ENCODE data around the gene OR5B12. TPM values are rescaled to one million over a fixed set of nuclear protein-coding genes. Genes with fewer than 3 reads are reported as not detected.

Gene OR5B12
- total and polyA plus RNA-seq, 12 donors: not detected

GRCh38 chr11:58471892-58472291 is 29.9 kb upstream of the OR5B12 start:
- Histone ChIP-seq H3K4me3 (no peak overlapping the region), H3K4me1 (replicated peaks in 1 of 2) (no peaks in the 10 kb centered on the region), H3K27ac (no peak overlapping the region), H3K36me3 (replicated peaks in 1 of 2) (no peaks in the 10 kb centered on the region), H3K27me3 (no peaks in the 10 kb centered on the region), H3K9me3 (replicated peaks in 1 of 3) (no peaks in the 10 kb centered on the region)
- intact Hi-C loops (cut with DNase I): no loop called here
- no peak for DNase-seq
- TF ChIP-seq POLR2A (IDR thresholded peaks at IDR 0.05): no peak
- TF ChIP-seq, protein P1, sequence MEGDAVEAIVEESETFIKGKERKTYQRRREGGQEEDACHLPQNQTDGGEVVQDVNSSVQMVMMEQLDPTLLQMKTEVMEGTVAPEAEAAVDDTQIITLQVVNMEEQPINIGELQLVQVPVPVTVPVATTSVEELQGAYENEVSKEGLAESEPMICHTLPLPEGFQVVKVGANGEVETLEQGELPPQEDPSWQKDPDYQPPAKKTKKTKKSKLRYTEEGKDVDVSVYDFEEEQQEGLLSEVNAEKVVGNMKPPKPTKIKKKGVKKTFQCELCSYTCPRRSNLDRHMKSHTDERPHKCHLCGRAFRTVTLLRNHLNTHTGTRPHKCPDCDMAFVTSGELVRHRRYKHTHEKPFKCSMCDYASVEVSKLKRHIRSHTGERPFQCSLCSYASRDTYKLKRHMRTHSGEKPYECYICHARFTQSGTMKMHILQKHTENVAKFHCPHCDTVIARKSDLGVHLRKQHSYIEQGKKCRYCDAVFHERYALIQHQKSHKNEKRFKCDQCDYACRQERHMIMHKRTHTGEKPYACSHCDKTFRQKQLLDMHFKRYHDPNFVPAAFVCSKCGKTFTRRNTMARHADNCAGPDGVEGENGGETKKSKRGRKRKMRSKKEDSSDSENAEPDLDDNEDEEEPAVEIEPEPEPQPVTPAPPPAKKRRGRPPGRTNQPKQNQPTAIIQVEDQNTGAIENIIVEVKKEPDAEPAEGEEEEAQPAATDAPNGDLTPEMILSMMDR (IDR thresholded peaks at IDR 0.05): no peak

GRCh38 chr11:58466293-58466692 is 24.3 kb upstream of the OR5B12 start:
- WGBS, 4 donors: 56 to 74% (median 68%) methylated on average over 1 of the region's 1 CpG
- intact Hi-C loops (cut with DNase I): no loop called here
- Histone ChIP-seq H3K27ac (no peak overlapping the region), H3K36me3 (replicated peaks in 1 of 2) (no peaks in the 10 kb centered on the region), H3K4me3 (no peak overlapping the region), H3K4me1 (replicated peaks in 1 of 2) (no peaks in the 10 kb centered on the region), H3K9me3 (replicated peaks in 1 of 3) (no peaks in the 10 kb centered on the region), H3K27me3 (no peaks in the 10 kb centered on the region)
- TF ChIP-seq, protein P1 (IDR thresholded peaks at IDR 0.05): no peak
- no peak for DNase-seq

- Histone ChIP-seq H3K9me3 (replicated peaks in 1 of 3) (no peaks in the 10 kb centered on the region), H3K27ac (no peak overlapping the region), H3K36me3 (replicated peaks in 1 of 2) (no peaks in the 10 kb centered on the region), H3K4me3 (no peak overlapping the region), H3K27me3 (no peaks in the 10 kb centered on the region), H3K4me1 (replicated peaks in 1 of 2) (no peaks in the 10 kb centered on the region)
- intact Hi-C loops (cut with DNase I): no loop called here
- no peak for TF ChIP-seq POLR2A (IDR thresholded peaks at IDR 0.05)
- TF ChIP-seq, protein P1 (IDR thresholded peaks at IDR 0.05): no peak
- 43 to 54% (median 50%) methylated on average over 3 of the region's 3 CpGs for WGBS, 4 donors
- DNase-seq: no peak
Measured at GRCh38 chr11:58465690-58466089, 23.7 kb upstream of the OR5B12 start.

GRCh38 chr11:58451585-58451984 is 9.5 kb upstream of the OR5B12 start:
- Histone ChIP-seq H3K9me3 (replicated peaks in 1 of 3) (no peaks in the 10 kb centered on the region), H3K36me3 (replicated peaks in 1 of 2) (no peaks in the 10 kb centered on the region), H3K4me1 (replicated peaks in 1 of 2) (no peaks in the 10 kb centered on the region), H3K4me3 (no peak overlapping the region), H3K27ac (no peak overlapping the region), H3K27me3 (no peaks in the 10 kb centered on the region)
- intact Hi-C loops (cut with DNase I): no loop called here
- DNase-seq: no peak
- TF ChIP-seq POLR2A (IDR thresholded peaks at IDR 0.05): no peak
- TF ChIP-seq, protein P1 (IDR thresholded peaks at IDR 0.05): no peak
- 45 to 59% (median 46%) methylated on average over 3 of the region's 3 CpGs for WGBS, 4 donors
